ENCODE data around the gene RASIP1.
"Not testable (repeated sequence)": the region's sequence is repeated elsewhere in the genome, so short reads cannot be mapped to it uniquely, and the experiment has no call there.

The RASIP1 gene

GRCh38 chr19:48740164-48740972 is at the start of gene RASIP1:
TSS of gene RASIP1 (minus strand) at chr19:48740610. CDS start at chr19:48740282, 328 bp downstream.
- no peak for DNase-seq (ENCODE audit: low read depth)

- DNase-seq (ENCODE audit: low read depth) = not testable (repeated sequence)
Measured at GRCh38 chr19:48787331-48787730, 46.9 kb upstream of the RASIP1 start.

GRCh38 chr19:48786422-48786821 is 46.0 kb upstream of the RASIP1 start:
- not testable (repeated sequence) for DNase-seq (ENCODE audit: low read depth)

- DNase-seq (ENCODE audit: low read depth) = no peak
Measured at GRCh38 chr19:48784527-48784926, 44.1 kb upstream of the RASIP1 start.

- no peak for DNase-seq (ENCODE audit: low read depth)
Measured at GRCh38 chr19:48780631-48781391, 40.4 kb upstream of the RASIP1 start.

- no peak for DNase-seq (ENCODE audit: low read depth)
Measured at GRCh38 chr19:48779636-48780035, 39.2 kb upstream of the RASIP1 start.

GRCh38 chr19:48777720-48778119 is 37.3 kb upstream of the RASIP1 start:
- DNase-seq (ENCODE audit: low read depth) = no peak

GRCh38 chr19:48777139-48777538 is 36.7 kb upstream of the RASIP1 start:
- DNase-seq (ENCODE audit: low read depth) = no peak

- no peak for DNase-seq (ENCODE audit: low read depth)
Measured at GRCh38 chr19:48772503-48772953, 32.1 kb upstream of the RASIP1 start.

- DNase-seq (ENCODE audit: low read depth) = no peak
Measured at GRCh38 chr19:48770734-48771472, 30.5 kb upstream of the RASIP1 start.

- no peak for DNase-seq (ENCODE audit: low read depth)
Measured at GRCh38 chr19:48770266-48770665, 29.9 kb upstream of the RASIP1 start.

- no peak for DNase-seq (ENCODE audit: low read depth)
Measured at GRCh38 chr19:48768994-48769713, 28.7 kb upstream of the RASIP1 start.

GRCh38 chr19:48768171-48768753 is 27.9 kb upstream of the RASIP1 start:
- DNase-seq (ENCODE audit: low read depth) = not testable (repeated sequence)

- DNase-seq (ENCODE audit: low read depth) = not testable (repeated sequence)
Measured at GRCh38 chr19:48765816-48766215, 25.4 kb upstream of the RASIP1 start.

- no peak for DNase-seq (ENCODE audit: low read depth)
Measured at GRCh38 chr19:48760504-48761205, 20.2 kb upstream of the RASIP1 start.

GRCh38 chr19:48757741-48758144 is 17.3 kb upstream of the RASIP1 start:
- no peak for DNase-seq (ENCODE audit: low read depth)

- DNase-seq (ENCODE audit: low read depth) = no peak
Measured at GRCh38 chr19:48757089-48757675, 16.8 kb upstream of the RASIP1 start.

- no peak for DNase-seq (ENCODE audit: low read depth)
Measured at GRCh38 chr19:48756686-48757085, 16.3 kb upstream of the RASIP1 start.

GRCh38 chr19:48756212-48756611 is 15.8 kb upstream of the RASIP1 start:
- no peak for DNase-seq (ENCODE audit: low read depth)

- DNase-seq (ENCODE audit: low read depth) = no peak
Measured at GRCh38 chr19:48755787-48756186, 15.4 kb upstream of the RASIP1 start.
